Dedifferentiated amniotic fluid mesenchymal stem cell (primary cell): ENCODE results near the gene NNAT.
A peak's percentile ranks its signal among the peaks of the same experiment; 100 is the strongest.
"Not testable (repeated sequence)": the region's sequence is repeated elsewhere in the genome, so short reads cannot be mapped to it uniquely, and the experiment has no call there.

ENCODE experiments used
- DNase-seq: peaks from one replicate; pipeline ENCODE4 v3.0.0-alpha.2; 2016; ENCODE audit errors: extremely low spot score

Gene NNAT

GRCh38 chr20:37540001-37540400, 19.0 kb downstream of the NNAT start:
- DNase-seq, result no peak

DNA sequence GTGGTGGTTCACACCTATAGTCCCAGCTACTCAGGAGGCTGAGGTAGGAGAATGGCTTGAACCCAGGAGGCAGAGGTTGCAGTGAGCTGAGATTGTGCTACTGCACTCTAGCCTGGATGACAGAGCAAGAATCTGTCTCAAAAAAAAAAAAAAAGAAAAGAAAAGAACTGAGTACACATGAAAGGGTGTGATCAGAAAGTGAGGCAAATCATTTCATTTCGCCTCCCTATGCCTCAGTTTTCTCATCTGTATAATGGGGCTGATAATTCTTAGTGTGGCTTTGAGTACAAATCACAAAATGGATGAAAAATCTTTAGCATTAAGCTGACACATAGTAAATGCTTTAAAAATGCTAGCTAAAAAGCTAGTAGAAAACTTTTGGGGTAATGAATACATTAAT, 19.8 kb downstream of the NNAT start:
- not testable (repeated sequence) for DNase-seq

DNA sequence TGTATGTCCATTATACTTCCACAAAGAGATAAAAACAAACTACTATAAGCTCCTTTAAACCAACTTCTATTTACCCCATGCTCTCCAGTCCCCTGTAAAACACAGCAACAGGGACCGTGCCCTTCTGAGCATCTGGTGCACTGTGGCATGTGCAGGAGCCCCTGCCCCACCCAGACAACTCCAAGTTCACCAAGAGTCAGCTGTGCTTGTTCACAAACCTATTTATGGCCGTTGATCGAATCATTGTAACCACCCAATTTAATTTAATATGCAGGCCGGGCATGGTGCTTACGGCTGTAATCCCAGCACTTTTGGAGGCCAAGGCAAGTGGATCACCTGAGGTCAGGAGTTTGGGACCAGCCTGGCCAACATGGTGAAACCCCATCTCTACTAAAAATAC, 20.3 kb downstream of the NNAT start:
- DNase-seq, result no peak

- DNase-seq, result no peak
Observed at GRCh38 chr20:37542281-37542680, 21.2 kb downstream of the NNAT start.

GRCh38 chr20:37543828-37544227, 22.8 kb downstream of the NNAT start:
- DNase-seq, result peak; percentile 70

GRCh38 chr20:37544386-37544785, 23.3 kb downstream of the NNAT start:
- no peak for DNase-seq

DNA sequence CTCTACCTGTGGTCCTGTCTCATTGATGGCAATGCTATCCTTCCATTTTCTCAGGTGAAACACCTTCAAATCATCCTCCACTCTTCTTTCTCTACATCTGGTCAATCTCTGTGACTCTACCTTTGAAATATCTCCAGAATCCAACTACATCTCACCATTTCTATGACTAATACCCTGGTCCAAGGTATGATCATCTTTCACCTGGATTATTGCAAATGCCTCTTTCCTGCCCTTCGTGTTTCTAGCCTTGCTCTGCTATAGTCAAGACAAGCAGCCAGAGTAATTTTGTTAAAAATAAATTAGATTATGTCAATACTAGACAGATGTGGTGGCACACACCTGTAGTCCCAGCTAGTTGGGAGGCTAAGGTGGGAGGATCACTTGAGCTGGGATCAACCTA, 24.5 kb downstream of the NNAT start:
- no peak for DNase-seq

DNA sequence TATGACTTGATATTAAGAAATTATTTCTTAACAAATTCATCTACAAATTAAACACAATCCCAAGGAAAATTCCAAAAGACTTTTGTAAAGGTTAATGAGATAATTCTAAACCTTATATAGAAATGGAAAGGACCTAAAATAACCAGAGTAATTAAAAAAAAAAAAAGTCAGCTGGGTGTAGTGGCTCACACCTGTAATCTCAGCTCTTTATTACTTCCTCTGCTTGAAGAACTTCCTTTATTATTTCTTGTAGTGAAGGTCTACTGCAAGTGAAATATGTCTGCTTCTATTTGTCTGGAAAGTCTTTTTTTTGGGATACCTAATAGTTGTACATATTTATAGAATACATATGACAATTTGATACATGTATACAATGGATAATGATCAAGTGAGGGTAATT, 26.9 kb downstream of the NNAT start:
- DNase-seq, result no peak

DNA sequence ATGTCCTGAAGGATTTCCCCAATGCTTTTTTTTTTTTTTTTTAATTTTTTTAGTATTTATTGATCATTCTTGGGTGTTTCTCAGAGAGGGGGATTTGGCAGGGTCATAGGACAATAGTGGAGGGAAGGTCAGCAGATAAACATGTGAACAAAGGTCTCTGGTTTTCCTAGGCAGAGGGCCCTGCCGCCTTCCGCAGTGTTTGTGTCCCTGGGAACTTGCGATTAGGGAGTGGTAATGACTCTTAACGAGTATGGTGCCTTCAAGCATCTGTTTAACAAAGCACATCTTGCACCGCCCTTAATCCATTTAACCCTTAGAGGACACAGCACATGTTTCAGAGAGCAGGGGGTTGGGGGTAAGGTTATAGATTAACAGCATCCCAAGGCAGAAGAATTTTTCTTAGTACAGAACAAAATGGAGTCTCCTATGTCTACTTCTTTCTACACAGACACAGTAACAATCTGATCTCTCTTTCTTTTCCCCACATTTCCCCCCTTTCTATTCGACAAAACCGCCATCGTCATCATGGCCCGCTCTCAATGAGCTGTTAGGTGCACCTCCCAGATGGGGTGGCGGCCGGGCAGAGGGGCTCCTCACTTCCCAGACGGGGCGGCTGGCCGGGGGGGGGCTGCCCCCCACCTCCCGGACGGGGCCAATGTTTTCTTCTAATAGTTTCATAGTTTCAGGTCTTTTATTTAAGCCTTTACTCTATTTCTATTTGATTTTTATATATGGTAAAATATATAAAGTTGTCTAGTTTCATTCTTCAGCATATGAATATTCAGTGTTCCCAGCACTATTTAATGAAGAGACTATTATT, 29.3 kb downstream of the NNAT start:
- DNase-seq, result not testable (repeated sequence)

- DNase-seq, result not testable (repeated sequence)
Observed at GRCh38 chr20:37551660-37552059, 30.6 kb downstream of the NNAT start.

- DNase-seq, result no peak
Observed at GRCh38 chr20:37552415-37552814, 31.4 kb downstream of the NNAT start.

DNA sequence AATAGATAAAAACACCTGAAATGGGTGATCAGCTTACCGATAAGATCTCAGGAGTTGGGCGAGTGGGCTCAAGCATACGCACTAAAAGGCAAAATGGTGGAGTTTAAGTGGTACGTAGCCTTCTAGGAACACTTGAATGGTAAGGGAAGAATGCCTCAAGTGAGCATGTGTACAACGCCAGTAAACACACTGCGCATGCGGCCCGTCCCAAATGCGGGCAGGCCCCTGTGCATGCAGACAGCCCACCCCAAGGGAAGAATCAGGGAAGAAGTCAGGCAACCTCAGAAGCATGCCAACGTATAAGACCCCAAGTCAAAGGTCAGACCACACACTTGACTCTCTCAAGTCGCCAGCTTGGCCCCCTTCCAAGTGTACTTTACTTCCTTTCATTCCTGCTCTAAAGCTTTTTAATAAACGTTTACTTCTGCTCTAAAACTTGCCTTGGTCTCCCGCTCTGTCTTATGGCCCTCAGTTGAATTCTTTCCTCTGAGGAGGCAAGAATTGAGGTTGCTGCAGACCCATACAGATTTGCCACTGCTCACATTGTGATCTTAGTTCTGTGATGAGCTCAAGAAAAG, 33.8 kb downstream of the NNAT start:
- DNase-seq, result not testable (repeated sequence)

DNA sequence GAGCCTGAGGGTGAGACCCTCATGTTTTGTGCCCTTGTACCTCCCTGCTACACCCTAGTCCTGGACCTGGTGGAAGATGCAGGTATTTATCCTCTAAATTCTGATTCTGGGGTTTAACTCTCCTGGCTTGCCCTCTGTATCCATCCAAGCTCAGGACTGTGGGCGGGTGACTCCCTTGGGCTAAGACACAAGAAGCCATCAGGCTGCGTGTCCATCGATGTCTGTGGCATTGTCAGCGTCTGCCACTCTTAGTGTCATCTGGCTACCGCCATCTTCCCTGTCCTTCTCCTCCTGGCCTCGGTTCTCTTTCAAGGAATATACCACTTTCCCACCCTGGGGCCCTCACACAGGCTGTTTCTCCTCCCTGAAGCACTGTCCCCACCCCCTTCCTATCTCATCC, 35.5 kb downstream of the NNAT start:
- no peak for DNase-seq

- no peak for DNase-seq
Observed at GRCh38 chr20:37558306-37558705, 37.3 kb downstream of the NNAT start.

DNA sequence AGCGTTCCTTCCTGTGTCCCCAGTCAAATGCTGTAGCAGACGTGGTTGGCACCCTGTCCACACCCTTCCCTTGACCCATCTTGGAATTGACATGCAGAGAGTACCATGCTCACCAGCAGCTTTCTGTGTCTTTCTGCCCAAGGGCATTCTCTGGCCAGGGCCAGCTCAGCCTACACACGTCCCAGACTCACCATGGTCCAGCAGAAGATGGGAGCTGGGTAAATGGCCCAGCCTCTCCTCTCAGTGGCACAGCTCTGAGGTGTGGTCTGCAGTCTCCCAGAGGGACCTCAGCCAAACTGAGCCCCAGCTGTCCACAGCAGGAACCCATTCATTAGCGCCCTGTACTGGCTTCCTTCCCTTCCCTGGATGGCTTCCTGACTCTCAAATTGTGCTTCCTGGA, 37.7 kb downstream of the NNAT start:
- no peak for DNase-seq

DNA sequence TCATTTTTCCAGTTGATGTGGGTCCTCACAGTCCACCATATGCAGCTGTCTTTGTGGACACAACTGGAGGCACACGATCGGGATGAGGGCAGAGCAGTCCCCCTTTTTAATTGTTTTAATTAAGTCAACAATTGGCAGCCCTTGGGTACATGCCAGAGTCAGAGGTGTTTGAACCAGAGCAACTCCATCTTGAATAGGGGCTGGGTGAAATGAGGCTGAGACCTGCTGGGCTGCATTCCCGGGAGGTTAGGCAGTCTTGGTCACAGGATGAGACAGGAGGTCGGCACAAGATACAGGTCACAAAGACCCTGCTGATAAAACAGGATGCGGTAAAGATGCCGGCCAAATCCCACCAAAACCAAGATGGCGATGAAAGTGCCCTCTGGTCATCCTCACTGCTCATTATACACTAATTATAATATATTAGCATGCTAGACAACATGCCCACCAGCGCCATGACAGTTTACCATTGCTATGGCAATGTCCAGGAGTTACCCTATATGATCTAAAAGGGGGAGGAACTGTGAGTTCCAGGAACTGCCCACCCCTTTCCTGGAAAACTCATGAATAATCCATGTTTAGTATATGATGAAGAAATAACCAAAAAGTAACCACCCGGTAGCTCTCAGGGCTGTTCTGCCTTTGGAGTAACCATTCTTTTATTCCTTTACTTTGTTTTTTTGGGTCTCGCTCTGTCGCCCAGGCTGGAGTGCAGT, 38.4 kb downstream of the NNAT start:
- no peak for DNase-seq

DNA sequence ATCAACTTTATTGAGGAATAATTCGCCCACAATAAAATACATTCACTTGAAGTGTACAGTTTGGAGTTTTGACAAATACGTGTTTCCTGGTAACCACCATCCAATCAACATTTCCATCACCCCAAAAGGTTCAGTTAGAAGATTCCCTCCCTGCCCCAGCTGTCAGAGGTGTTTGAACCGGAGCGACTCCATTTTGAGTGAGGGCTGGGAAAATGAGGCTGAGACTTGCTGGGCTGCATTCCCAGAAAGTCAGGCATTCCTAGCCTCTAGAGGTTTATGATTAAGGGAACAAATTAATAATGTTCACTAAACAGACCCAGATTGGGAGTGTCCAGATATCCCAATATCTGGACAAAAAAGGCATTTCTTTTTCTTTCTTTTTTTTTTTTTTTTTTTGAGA, 39.6 kb downstream of the NNAT start:
- no peak for DNase-seq

DNA sequence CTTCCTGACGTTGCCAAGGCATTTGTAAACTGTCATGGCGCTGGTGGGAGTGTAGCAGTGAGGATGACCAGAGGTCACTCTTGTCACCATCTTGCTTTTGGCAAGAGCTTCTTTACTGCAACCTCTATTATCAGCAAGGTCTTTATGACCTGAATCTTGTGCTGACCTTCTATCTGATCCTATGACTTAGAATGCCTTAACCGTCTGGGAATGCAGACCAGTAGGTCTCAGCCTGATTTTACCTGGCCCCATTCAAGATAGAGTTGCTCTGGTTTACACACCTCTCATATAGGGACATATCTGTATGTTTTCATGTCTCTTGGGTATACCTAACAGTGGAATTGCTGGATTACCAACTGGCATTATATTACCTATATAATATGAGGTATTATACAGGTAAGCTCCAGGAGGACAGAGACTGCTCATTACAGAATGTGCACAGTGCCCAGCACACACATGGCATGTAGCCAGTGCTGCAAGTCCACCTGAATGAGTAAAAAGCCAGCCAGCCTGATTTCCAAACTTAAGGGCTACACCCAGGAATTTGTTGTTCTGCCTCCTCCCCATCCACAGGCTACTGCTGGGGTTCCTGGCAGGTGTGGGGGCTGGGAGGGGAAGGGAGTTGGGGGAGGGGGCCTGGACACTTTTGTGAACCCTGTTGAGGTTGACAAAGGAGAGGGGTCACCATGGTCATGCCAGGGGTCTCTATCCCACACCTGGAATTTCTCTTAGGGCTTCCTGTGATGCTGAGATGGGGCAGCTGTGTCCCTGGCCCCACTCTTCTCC, 41.8 kb downstream of the NNAT start:
- DNase-seq, result no peak

DNA sequence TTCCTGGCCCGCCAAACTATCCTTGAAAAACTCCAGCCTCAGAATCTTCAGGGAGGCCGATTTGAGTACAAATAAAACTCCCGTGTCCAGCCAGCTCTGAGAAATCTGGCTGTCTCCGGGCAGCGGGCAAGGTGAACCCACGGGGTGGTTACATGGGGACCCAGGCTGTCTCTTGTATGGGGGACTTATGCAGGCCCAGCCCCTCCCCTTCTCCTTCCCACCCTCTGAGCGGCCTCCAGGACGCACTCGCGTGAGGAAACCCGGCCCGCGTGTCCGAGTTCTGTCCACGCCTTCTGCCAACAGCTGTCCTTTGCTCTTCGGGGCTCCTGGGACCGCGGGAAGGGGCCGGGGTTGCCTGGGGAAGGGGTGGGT, 43.0 kb downstream of the NNAT start:
- DNase-seq, result no peak

- no peak for DNase-seq
Observed at GRCh38 chr20:37564388-37565133, 43.5 kb downstream of the NNAT start.

GRCh38 chr20:37565134-37565811, 44.2 kb downstream of the NNAT start:
- no peak for DNase-seq
